GM23338 (cell line): ENCODE data around the gene GNAT3. TPM values are rescaled to one million over a fixed set of nuclear protein-coding genes. Genes with fewer than 3 reads are reported as not detected.

Source experiments
- ATAC-seq: fragments of 200-7000 bp; cut with Tn5 transposase; 3 replicates; pipeline ENCODE4 v1.9.1; 2020
- DNase-seq: peaks from one replicate; pipeline ENCODE4 v3.0.0-alpha.2; 2015; ENCODE audit warnings: low spot score
- H2AFZ ChIP-seq: fragments of 200-600 bp; sonication (generic); 2 replicates; pipeline ENCODE4 v1.8.0; 2016; ENCODE audit warnings: antibody characterized with exemption, mild to moderate bottlenecking, moderate library complexity
- H3F3A ChIP-seq: fragments of 200-600 bp; sonication (generic); replicated peaks from 2 replicates; pipeline ENCODE4 v1.8.0; 2017; ENCODE audit warnings: antibody characterized with exemption, mixed run types, low read depth
- H3K27ac ChIP-seq: fragments of 200-600 bp; sonication (generic); 2 replicates; pipeline ENCODE4 v1.6.1; 2016; ENCODE audit warnings: low read depth
- H3K27me3 ChIP-seq: fragments of 200-600 bp; sonication (generic); 2 replicates; pipeline ENCODE4 v1.8.0; 2016; ENCODE audit warnings: mild to moderate bottlenecking, mixed run types, moderate library complexity; ENCODE audit not compliant: insufficient read depth
- H3K36me3 ChIP-seq: fragments of 200-600 bp; sonication (generic); 2 replicates; pipeline ENCODE4 v1.8.0; 2016; ENCODE audit warnings: mild to moderate bottlenecking; ENCODE audit not compliant: insufficient read depth
- H3K4me1 ChIP-seq: fragments of 200-600 bp; sonication (generic); 2 replicates; pipeline ENCODE4 v1.8.0; 2016; ENCODE audit warnings: mild to moderate bottlenecking, moderate library complexity; ENCODE audit not compliant: insufficient read depth
- H3K4me2 ChIP-seq: fragments of 200-600 bp; sonication (generic); 2 replicates; pipeline ENCODE4 v1.7.1; 2017; ENCODE audit warnings: mixed run types
- H3K4me3 ChIP-seq: fragments of 200-600 bp; sonication (generic); 2 replicates; pipeline ENCODE4 v1.6.1; 2016; ENCODE audit warnings: mixed run types
- H3K79me2 ChIP-seq: fragments of 200-600 bp; sonication (generic); replicated peaks from 2 replicates; pipeline ENCODE4 v1.8.0; 2017; ENCODE audit warnings: mild to moderate bottlenecking; ENCODE audit not compliant: insufficient read depth
- H3K9me2 ChIP-seq: fragments of 200-600 bp; sonication (generic); 2 replicates; pipeline ENCODE4 v1.8.0; 2017; ENCODE audit not compliant: insufficient read depth
- H4K20me1 ChIP-seq: fragments of 200-600 bp; sonication (generic); replicated peaks from 2 replicates; pipeline ENCODE4 v1.8.0; 2017; ENCODE audit warnings: mild to moderate bottlenecking; ENCODE audit not compliant: insufficient read depth
- H3K27ac Mint-ChIP-seq: 2 replicates; pipeline ENCODE4 v1.8.0; 2020; ENCODE audit warnings: inconsistent platforms, mild to moderate bottlenecking, moderate library complexity, mixed read lengths
- H3K27me3 Mint-ChIP-seq: 3 replicates; pipeline ENCODE4 v1.8.0; 2022; ENCODE audit warnings: low read depth, mild to moderate bottlenecking, moderate library complexity, mixed read lengths, inconsistent platforms; ENCODE audit not compliant: insufficient read depth, poor library complexity
- H3K36me3 Mint-ChIP-seq: 3 replicates; pipeline ENCODE4 v1.8.0; 2021; ENCODE audit warnings: low read depth, mild to moderate bottlenecking, inconsistent platforms, moderate library complexity, mixed read lengths
- H3K4me1 Mint-ChIP-seq: 3 replicates; pipeline ENCODE4 v1.8.0; 2020; ENCODE audit warnings: mild to moderate bottlenecking, inconsistent platforms, mixed read lengths
- H3K4me3 Mint-ChIP-seq: 3 replicates; pipeline ENCODE4 v1.8.0; 2021; ENCODE audit warnings: moderate library complexity, mild to moderate bottlenecking, inconsistent platforms, mixed read lengths
- H3K9me3 Mint-ChIP-seq: 3 replicates; pipeline ENCODE4 v1.8.0; 2020; ENCODE audit warnings: moderate library complexity, mild to moderate bottlenecking, inconsistent platforms, mixed read lengths
- CREB1 ChIP-seq: fragments of 250-450 bp; sonication (Bioruptor Pico); IDR thresholded peaks from 2 replicates; pipeline ENCODE4 v1.5.0; 2020; ENCODE audit warnings: low read depth, mild to moderate bottlenecking, moderate library complexity
- ETS1 ChIP-seq: IDR thresholded peaks from 2 replicates; pipeline ENCODE4 v1.6.1; 2016; ENCODE audit warnings: antibody characterized with exemption
- EZH2phosphoT487 ChIP-seq: fragments of 200-600 bp; sonication (generic); IDR thresholded peaks from one replicate; pipeline ENCODE4 v1.8.1; 2018; ENCODE audit warnings: antibody characterized with exemption; ENCODE audit not compliant: unreplicated experiment
- JUNB ChIP-seq: IDR thresholded peaks from one replicate; pipeline ENCODE4 v1.6.1; 2016; ENCODE audit warnings: antibody characterized with exemption; ENCODE audit not compliant: unreplicated experiment
- NANOG ChIP-seq: IDR thresholded peaks from 2 replicates; pipeline ENCODE4 v1.6.1; 2016; ENCODE audit warnings: antibody characterized with exemption, borderline replicate concordance
- POLR2AphosphoS5 ChIP-seq: IDR thresholded peaks from 2 replicates; pipeline ENCODE4 v1.6.1; 2016; ENCODE audit warnings: antibody characterized with exemption, low read depth
- ZNF331 ChIP-seq: fragments of 250-450 bp; sonication (Bioruptor Pico); IDR thresholded peaks from 2 replicates; pipeline ENCODE4 v1.5.0; 2020; ENCODE audit warnings: low read depth, mild to moderate bottlenecking, moderate library complexity
- ZNF462 ChIP-seq: fragments of 250-450 bp; sonication (Bioruptor Pico); IDR thresholded peaks from 2 replicates; pipeline ENCODE4 v1.5.0; 2020; ENCODE audit warnings: mild to moderate bottlenecking, moderate library complexity
- polyA plus RNA-seq: library from polyadenylated mRNA; unstranded; fragments of >200 nt; fragmentation: Nextera tagmentation; extraction: Ambion mirVana; gene quantifications from 2 replicates; pipeline ENCODE4 v1.2.1, GENCODE V29; 2016
- total RNA-seq: library from RNA; depleted of rRNA; stranded (reverse); fragments of >200 nt; shearing (Covaris generic); gene quantifications from 2 replicates; pipeline ENCODE4 v1.2.3, GENCODE V29; 2014

Gene GNAT3
- total and polyA plus RNA-seq, 2 experiments from 2014 or later = not detected

DNA sequence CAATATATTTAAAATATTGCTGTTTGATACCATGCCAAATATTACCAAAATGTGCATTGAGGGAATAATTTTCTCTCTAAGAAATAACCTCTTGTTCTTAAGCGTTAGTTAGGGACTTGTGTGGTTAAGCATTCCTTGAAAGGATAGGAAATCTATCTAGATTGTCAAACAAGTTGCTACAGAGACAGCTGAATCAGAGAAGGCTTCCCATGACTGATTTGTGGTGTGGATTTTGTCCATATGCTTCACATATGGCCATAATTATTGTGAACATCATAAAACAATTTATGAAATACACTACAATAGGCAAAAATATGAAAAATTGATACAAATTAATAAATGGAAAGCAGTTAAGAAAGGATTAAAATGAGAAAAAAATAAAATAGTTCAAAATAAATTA, 96.3 kb downstream of the GNAT3 start (continued):
- no peak for TF ChIP-seq ZNF462 (CRISPR knock-in tag)

GRCh38 chr7:80415114-80415513, 96.8 kb downstream of the GNAT3 start:
- DNase-seq = no peak
- H3K4me3 Mint-ChIP-seq = no peak overlapping the region
- no peak overlapping the region for H3K4me2 ChIP-seq
- H3K4me1 ChIP-seq = peaks cover 8% of the 10 kb centered on the region; the same call in 1 of the 2 replicates
- H3K27me3 Mint-ChIP-seq = no peaks in the 10 kb centered on the region
- no peak overlapping the region for H3K27ac Mint-ChIP-seq
- no peaks in the 10 kb centered on the region for H3K27me3 ChIP-seq
- H4K20me1 ChIP-seq = no peaks in the 10 kb centered on the region
- TF ChIP-seq ETS1 (no peak), EZH2phosphoT487 (no peak), JUNB (no peak), CREB1 (CRISPR knock-in tag) (no peak), ZNF331 (CRISPR knock-in tag) (no peak), POLR2AphosphoS5 (no peak), NANOG (no peak)
- no peaks in the 10 kb centered on the region for H3K36me3 ChIP-seq
- peaks cover 5% of the 10 kb centered on the region for H3K4me1 Mint-ChIP-seq
- H2AFZ ChIP-seq = no peak overlapping the region
- no peaks in the 10 kb centered on the region for H3K9me2 ChIP-seq
- no peaks in the 10 kb centered on the region for H3K9me3 Mint-ChIP-seq
- H3K4me3 ChIP-seq = no peak overlapping the region
- no peaks in the 10 kb centered on the region for H3K36me3 Mint-ChIP-seq
- no peak overlapping the region for H3K27ac ChIP-seq
- no peaks in the 10 kb centered on the region for H3K79me2 ChIP-seq
- H3F3A ChIP-seq = no peaks in the 10 kb centered on the region
- ATAC-seq = no peak
